AG10803 (cell line): Measurements from ENCODE around the gene FBN2.

Source experiments
- DNase-seq: peaks from one replicate; pipeline ENCODE4 v3.0.0; 2010; ENCODE audit warnings: low read depth
- H3K4me3 ChIP-seq: 2 replicates; pipeline ENCODE4 v1.5.1; 2011; ENCODE audit warnings: mild to moderate bottlenecking, low read length, control low read depth
- CTCF ChIP-seq: conservative IDR thresholded peaks from 2 replicates; pipeline ENCODE4 v1.5.1; 2011; ENCODE audit warnings: mild to moderate bottlenecking, low read length, control low read depth, inconsistent platforms

FBN2 gene

DNA sequence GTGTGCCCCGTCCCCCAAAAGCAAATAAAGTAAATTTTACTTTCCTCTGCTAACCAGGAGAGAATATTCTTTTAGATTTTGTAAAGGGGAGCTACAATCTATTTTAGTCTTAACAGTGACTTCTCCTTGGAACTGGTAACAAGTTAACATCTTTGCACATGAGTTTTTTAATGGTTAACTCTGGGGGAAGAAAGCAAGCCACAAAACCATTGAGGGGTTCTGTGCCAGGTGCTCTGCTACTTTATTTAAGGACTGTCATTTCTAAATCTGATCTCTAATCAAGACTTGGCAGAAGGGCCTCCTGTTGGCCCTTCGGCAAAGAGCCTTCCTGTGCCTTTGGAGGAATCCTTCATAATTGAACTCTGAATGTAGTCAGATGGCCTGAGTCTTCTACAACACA is 301.0 kb downstream of the FBN2 start:
- DNase-seq = no peak
- TF ChIP-seq CTCF = no peak
- no peak overlapping the region for H3K4me3 ChIP-seq

DNA sequence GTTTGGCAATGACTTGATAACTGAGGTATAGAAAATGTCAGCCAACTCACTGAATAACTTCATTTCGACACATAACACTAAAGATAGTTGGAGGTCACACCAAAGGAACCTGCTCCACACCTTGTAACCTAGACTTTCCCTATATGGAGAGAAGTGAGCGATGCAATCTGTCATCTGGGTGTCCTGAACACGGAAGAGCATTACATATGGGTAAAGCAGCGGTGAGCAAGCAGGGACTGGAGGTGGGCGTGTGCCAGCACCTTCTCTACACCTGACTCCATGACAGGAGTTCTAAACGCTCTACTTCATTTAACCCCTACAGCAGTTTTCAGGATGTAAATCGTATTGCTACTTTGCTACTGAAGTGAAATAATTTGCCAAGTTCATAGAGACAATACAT is 301.7 kb downstream of the FBN2 start:
- no peak overlapping the region for H3K4me3 ChIP-seq

DNA sequence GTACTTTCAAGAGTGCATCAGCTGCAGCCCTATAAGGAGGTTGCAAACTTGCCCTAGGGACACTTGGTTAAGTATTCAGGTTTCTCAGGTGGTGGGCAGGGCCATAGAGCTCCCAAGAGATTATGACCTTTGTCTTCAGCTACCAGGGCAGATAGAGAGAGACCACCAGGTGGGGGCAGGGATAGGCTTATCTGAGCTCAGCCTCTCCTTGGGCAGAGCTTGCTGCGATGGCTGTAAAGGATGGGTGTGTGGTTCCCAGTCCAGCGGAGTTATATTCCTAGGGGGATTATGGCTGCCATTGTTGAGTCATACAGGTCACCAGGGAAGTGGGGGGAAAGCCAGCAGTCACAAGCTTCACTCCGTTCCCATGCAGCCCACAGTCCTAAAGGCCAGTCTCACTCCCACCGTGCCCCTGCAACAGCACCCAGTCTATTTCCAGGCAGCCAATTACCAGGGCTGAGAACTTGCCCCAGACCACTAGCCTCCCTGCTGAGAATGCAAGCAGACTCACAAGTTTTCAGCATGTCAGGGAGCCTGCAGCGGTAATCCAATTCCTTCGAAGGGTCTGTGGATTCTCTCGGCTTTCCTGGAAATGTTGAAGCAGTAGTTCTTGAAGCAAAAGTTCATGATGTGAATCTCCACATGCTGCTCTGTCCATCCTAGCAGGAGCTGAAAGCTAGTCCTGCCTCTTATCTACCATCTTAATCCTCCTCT is 303.0 kb downstream of the FBN2 start:
- no peak overlapping the region for H3K4me3 ChIP-seq
- TF ChIP-seq CTCF = no peak
- no peak for DNase-seq

More for the DNA sequence above, 301.7 kb downstream of the FBN2 start:
- DNase-seq = no peak
- TF ChIP-seq CTCF = no peak

GRCh38 chr5:128228521-128228920 is 309.5 kb downstream of the FBN2 start:
- peak; percentile 68 for DNase-seq
- no peak for TF ChIP-seq CTCF

GRCh38 chr5:128228008-128228407 is 310.0 kb downstream of the FBN2 start:
- DNase-seq = peak; percentile 75
- no peak overlapping the region for H3K4me3 ChIP-seq
- no peak for TF ChIP-seq CTCF

More at GRCh38 chr5:128228521-128228920, 309.5 kb downstream of the FBN2 start:
- no peak overlapping the region for H3K4me3 ChIP-seq

- TF ChIP-seq CTCF = no peak
- no peak for DNase-seq
- H3K4me3 ChIP-seq = no peak overlapping the region
Observed at GRCh38 chr5:128225245-128226030, 312.6 kb downstream of the FBN2 start.

- no peak overlapping the region for H3K4me3 ChIP-seq
- DNase-seq = peak; percentile 20
- TF ChIP-seq CTCF = no peak
Observed at GRCh38 chr5:128224336-128224735, 313.7 kb downstream of the FBN2 start.
